CD4-positive, alpha-beta T cell treated with Interferon alpha-2 for 1 hour (primary cell): Measurements from ENCODE around the gene SLC34A3.

Experiments used
- DNase-seq, 2 donors: peaks; one replicate each; pipeline ENCODE4 v3.0.0-alpha.2; 2020 to 2022

The SLC34A3 gene

GRCh38 chr9:137263506-137263905 is 32.8 kb downstream of the SLC34A3 start:
- DNase-seq = no peak

- DNase-seq = no peak
These were observed 33.4 kb downstream of the SLC34A3 start for GRCh38 chr9:137264067-137264466.

GRCh38 chr9:137265496-137266161 is 34.9 kb downstream of the SLC34A3 start:
- DNase-seq = no peak

GRCh38 chr9:137266162-137266527 is 35.4 kb downstream of the SLC34A3 start:
- DNase-seq = no peak

GRCh38 chr9:137266585-137267453 is 36.1 kb downstream of the SLC34A3 start:
- DNase-seq = no peak

GRCh38 chr9:137267933-137268355 is 37.2 kb downstream of the SLC34A3 start:
- DNase-seq = no peak

GRCh38 chr9:137268538-137269201 is 38.0 kb downstream of the SLC34A3 start:
- no peak for DNase-seq

- DNase-seq = no peak
These were observed 38.6 kb downstream of the SLC34A3 start for GRCh38 chr9:137269231-137269772.

GRCh38 chr9:137270929-137271695 is 40.4 kb downstream of the SLC34A3 start:
- peak in 1 of 2 donors; percentile 24 for DNase-seq

GRCh38 chr9:137271696-137272076 is 41.0 kb downstream of the SLC34A3 start:
- DNase-seq = no peak

- DNase-seq = no peak
These were observed 41.8 kb downstream of the SLC34A3 start for GRCh38 chr9:137272241-137273094.

- no peak for DNase-seq
These were observed 42.4 kb downstream of the SLC34A3 start for GRCh38 chr9:137273095-137273490.

GRCh38 chr9:137273611-137274320 is 43.1 kb downstream of the SLC34A3 start:
- DNase-seq = no peak

- no peak for DNase-seq
These were observed 44.5 kb downstream of the SLC34A3 start for GRCh38 chr9:137275203-137275587.

GRCh38 chr9:137275588-137276472 is 45.1 kb downstream of the SLC34A3 start:
- DNase-seq = no peak

- no peak for DNase-seq
These were observed 46.0 kb downstream of the SLC34A3 start for GRCh38 chr9:137276473-137277328.

GRCh38 chr9:137277329-137278041 is 46.8 kb downstream of the SLC34A3 start, which contains the start of gene TOR4A:
TOR4A (plus strand) TSS chr9:137277726; CDS start chr9:137278690, 964 bp downstream.
- DNase-seq = peak; percentile 34 to 61
